ENCODE data around the gene PPP6R2.
A peak's percentile ranks its signal among the peaks of the same experiment; 100 is the strongest.
"Not testable (repeated sequence)": the region's sequence is repeated elsewhere in the genome, so short reads cannot be mapped to it uniquely, and the experiment has no call there.

Gene PPP6R2

GRCh38 chr22:50399751-50400331, 56.7 kb downstream of the PPP6R2 start:
- DNase-seq (ENCODE audit: low spot score) (peak; percentile 58), FAIRE-seq (peak; percentile 42)

GRCh38 chr22:50400406-50400805, 57.3 kb downstream of the PPP6R2 start:
- DNase-seq (ENCODE audit: low spot score) (no peak), FAIRE-seq (no peak)

DNA sequence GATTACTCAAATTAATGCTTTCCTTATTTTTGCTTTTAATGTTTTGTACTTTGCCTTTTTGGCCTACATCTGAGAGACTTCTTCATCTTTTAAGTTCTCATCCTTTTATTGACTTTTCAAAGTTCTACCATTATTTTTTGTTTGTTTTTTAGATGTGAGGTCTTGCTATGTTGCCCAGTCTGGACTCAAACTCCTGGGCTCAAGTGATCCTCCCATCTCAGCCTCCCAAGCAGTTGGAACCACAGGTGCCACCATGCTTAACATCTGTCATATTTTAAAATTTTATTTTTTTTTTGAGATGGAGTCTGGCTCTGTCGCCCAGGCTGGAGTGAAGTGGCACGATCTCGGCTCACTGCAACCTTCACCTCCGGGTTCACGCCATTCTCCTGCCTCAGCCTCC, 57.8 kb downstream of the PPP6R2 start:
- no peak for DNase-seq (ENCODE audit: low spot score)
- FAIRE-seq, result no peak

- FAIRE-seq (no peak), DNase-seq (ENCODE audit: low spot score) (no peak)
These were observed 58.8 kb downstream of the PPP6R2 start for GRCh38 chr22:50401907-50402306.

DNA sequence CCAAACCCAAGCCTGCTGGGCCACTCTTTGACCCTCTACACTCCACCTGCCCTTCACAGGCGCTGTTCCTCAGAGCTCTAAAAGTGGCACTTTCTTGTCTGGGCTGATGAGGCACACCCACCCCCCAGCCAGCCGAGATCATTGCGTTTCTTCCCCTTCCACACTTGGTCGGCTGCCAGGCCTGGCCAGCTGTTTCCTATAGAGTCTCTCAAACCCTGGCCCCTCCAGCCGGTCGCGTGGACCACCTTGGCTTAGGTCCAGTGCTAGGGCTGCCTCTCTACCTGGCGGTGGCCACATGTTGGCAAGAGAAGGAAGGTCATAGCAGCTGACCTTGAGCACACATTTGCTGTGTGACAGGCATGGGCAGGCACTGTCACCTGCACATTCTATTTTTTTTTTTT, 60.6 kb downstream of the PPP6R2 start:
- DNase-seq (ENCODE audit: low spot score) (no peak), FAIRE-seq (no peak)

DNA sequence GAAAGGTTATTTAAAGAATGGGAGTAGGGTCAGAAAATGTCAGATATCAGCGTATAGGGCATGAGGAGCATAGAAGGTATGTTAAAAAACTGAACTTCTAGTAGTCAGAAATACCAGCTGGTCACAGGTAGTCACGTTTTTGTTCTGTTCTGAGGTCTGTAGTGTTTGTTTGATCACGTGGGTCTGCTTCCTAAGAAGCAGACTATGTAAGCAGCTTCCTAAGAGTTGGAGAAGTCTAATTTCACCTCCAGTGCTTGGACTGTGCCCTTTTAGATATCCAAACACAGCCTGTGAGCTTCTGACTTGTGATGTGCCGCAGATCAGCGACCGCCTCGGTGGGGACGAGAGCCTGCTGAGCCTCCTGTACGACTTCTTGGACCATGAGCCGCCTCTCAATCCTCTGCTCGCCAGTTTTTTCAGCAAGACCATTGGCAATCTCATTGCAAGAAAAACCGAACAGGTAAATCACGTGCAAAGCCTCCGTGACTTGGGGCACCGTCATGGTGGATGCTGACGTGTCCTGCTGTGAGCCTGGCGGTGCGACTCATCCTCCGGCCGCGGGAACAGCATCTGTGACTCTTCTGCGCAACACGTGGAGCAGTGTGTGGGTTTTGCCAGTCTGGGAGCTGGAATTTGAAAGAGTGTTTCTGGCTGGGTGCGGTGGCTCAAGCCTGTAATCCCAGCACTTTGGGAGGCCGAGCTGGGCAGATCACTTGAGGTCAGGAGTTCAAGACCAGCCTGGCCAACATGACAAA, 63.5 kb downstream of the PPP6R2 start:
- DNase-seq (ENCODE audit: low spot score), result no peak
- no peak for FAIRE-seq

- FAIRE-seq, result no peak
- no peak for DNase-seq (ENCODE audit: low spot score)
These were observed 65.2 kb downstream of the PPP6R2 start for GRCh38 chr22:50408311-50408710.

- FAIRE-seq; DNase-seq (ENCODE audit: low spot score): not testable (repeated sequence)
These were observed 65.8 kb downstream of the PPP6R2 start for GRCh38 chr22:50408954-50409353.

DNA sequence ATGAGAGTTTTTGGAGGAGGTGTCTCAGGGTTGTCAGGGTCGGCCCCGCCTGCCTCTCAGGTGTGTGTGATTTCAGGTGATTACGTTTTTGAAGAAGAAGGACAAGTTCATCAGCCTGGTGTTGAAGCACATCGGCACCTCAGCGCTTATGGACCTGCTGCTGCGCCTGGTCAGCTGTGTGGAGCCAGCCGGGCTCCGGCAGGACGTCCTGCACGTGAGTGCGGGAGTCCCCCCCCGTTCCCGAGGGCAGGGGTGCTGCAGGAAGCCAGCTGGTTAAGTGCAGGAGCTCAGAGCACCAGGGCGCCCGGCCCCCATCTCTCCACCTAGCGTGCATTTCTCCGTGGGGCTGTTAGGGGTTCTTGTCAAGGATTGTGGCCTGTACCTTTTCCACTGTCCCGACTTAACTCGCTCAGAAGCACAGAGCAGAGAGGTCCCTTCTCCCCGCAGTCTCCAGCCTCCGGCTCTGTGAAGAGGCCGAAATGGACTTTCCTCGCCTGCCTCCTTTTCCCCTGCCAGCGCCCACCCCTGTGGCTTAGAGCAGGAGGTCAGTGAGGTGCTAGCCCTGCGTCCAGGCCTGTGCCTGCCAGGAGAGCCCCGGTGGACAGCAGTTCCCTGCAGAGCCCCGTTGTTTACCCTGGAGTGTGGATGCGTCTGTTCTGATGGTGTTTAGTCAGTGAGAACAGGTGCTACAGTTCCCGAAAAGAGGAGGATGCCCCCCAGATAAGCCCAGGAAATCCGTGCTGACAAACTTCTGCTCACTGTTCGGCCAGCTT, 71.5 kb downstream of the PPP6R2 start:
- FAIRE-seq, result no peak
- DNase-seq (ENCODE audit: low spot score), result no peak

DNA sequence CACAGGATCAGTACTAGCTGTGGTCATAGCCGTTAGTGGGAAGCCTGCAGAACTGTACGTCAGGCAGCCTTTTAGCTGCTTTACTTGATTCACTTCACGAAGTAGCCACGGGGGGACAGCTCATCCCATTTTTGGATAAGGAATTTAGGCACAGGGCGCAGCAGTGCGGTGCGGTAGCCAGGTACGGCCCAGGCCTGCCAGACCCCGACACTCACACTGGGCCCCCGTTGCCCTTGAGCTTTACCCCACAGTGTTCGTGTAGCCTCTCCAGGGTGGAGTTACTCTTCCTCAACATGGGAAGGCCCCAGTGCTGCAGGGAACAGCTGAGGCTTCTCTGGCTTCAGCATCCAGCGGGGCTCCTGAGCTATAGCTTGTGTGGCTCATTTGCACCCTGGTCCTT, 72.3 kb downstream of the PPP6R2 start:
- FAIRE-seq (no peak), DNase-seq (ENCODE audit: low spot score) (no peak)

DNA sequence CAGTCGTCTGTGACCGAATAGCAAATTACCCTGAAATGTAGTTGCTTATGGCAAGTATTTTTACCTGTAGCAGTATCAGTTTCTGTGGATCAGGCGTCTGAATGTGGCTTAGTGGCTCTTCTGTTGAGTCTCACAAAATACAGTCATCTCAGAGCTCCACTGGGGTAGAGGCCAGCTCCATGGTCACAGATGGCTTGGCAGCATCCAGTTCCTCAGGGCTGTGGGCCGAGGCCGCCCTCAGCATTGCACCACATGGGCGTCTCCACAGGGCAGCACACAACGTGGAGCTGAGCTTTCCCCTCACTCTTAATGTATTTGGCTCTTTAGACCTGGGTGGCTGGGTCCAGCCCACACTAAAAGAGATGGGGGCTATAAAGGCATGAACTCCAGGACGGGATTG, 73.9 kb downstream of the PPP6R2 start:
- DNase-seq (ENCODE audit: low spot score) (no peak), FAIRE-seq (no peak)

GRCh38 chr22:50417411-50418210, 74.5 kb downstream of the PPP6R2 start:
- DNase-seq (ENCODE audit: low spot score) (no peak), FAIRE-seq (no peak)

DNA sequence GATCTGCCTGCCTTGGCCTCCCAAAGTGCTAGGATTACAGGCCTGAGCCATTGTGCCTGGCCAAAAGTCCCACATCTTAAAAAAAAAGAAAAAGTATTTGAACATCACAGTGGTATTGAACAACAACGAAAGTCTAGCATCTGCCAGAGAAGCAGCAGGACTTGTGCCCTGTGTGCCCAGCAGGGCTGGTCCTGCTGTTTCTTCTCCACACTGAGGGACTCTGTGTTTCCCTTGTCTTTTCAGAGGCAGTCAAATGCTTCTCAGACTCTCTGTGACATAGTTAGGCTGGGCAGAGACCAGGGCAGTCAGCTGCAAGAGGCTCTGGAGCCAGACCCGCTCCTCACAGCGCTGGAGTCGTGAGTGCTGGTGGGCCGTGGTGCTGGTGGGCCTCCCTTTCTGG, 75.5 kb downstream of the PPP6R2 start:
- DNase-seq (ENCODE audit: low spot score) (no peak), FAIRE-seq (no peak)

DNA sequence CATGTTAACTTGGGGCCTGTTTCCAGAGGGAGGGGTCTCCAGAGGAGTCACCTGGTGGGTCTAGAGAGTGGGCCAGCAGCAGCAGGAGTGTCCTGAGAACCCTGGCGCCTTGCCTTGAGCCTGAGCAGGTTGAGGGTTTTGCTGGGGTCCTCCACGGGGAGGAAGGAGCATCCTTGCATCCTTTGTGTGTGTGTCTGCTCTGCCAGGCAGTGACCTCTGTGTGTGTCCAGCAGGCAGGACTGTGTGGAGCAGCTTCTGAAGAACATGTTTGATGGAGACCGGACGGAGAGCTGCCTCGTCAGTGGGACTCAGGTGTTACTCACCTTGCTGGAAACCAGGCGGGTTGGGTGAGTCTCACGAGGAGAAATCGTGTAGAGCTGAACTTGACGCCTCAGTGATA, 76.0 kb downstream of the PPP6R2 start:
- no peak for FAIRE-seq
- no peak for DNase-seq (ENCODE audit: low spot score)

DNA sequence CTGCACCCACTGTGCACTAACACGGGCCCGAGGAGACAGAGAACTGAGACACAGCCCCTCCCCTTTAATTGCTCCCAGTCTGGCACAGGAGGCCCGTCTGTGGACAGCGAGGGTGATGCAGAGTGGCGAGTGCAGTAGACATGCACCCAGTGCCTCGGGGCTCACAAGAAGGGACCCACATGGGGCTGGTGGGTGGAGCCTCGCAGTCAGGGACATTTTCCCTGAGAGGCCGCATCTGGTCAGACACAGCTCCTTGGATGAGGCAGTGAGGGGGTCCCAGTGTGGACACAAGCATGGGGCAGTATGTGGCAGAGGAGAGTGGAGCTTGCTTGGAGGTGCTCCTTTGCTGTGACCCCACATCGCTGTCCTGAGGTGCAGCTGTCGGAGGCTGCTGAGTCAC, 76.9 kb downstream of the PPP6R2 start:
- DNase-seq (ENCODE audit: low spot score), result no peak
- FAIRE-seq, result no peak

DNA sequence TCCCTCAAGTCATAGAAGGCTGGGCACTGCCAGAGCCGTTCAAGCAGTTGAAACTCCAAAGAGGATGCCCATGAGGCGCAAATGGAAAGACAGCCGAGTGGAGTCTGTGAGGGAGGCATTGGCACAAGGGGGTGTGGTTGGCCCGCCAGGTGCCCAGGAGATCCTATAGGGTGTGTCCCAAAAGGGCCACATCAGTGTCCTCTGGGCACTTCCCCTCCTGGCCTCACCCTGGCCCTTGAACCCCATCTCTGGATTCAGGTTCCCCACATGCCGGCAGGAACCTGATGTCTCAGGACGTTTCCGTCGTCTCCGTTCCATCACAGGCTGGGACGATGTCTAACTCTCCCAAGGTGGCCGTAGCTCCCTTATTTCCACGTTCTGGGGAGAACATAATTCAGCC, 77.5 kb downstream of the PPP6R2 start:
- FAIRE-seq (no peak), DNase-seq (ENCODE audit: low spot score) (no peak)

GRCh38 chr22:50422046-50422445, 78.9 kb downstream of the PPP6R2 start:
- no peak for FAIRE-seq
- no peak for DNase-seq (ENCODE audit: low spot score)

GRCh38 chr22:50422961-50423815, 80.1 kb downstream of the PPP6R2 start:
- DNase-seq (ENCODE audit: low spot score) (no peak), FAIRE-seq (no peak)

DNA sequence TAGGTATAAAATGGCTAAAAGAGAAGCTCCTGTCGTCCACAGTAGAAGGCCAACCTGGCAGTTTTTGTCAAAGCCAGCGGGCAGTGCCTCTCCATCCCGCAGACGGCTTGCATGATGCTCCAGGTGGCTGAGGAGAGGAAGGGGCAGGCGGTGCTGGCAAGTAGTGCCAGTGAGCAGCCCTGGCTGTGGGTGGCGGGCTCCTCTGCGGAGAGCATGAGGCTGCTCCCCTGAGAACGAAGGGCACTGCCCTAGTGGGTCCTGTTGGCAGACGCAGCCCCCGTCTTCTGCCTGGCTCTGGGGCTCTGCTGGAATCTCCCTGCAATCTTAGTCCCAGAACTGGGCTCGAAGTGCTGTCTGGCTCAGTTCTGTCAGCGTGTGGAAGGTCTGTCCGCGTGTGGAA, 80.8 kb downstream of the PPP6R2 start:
- FAIRE-seq (no peak), DNase-seq (ENCODE audit: low spot score) (no peak)

DNA sequence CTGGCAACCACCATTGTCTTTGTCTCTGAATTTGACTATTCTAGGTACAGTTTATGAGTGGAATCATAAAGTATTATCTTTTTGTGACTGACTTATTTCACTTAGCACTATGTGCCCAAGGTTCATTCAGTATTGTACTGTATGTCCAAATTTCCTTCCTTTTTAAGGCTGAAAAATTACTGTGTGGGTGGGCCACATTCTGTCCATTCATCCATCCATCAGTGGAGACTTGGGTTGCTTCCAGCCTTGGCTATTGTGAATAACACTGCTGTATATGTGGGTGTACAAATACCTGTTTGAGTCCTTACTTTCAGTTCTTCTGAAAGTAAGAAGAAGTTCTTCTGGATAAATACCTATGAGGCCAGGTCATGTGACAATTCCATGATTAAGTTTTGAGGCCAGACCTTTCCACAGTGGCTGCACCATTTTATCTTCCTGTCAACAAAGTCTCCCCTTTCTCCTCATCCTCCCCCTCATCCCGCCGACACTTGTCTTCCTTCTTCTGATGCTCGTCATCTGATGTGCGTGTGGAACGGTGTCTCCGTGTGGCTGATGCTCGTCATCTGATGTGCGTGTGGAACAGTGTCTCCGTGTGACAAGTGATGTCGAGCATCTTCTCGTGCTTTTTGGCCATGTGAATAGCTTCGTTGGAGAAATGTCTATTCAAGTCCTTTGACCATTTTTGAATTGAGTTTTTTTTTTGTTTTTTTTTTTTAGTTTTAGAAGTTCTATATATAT, 82.2 kb downstream of the PPP6R2 start:
- DNase-seq (ENCODE audit: low spot score), result no peak

More for the DNA sequence above, 82.2 kb downstream of the PPP6R2 start:
- FAIRE-seq, result no peak
